Sigmoid colon (tissue), 4 donors: ENCODE results near the gene ACER1.

ENCODE experiments used
- CTCF ChIP-seq, 4 experiments: fragments of 450-650 bp in 3 of 4; fragments of 200-600 bp in 1 of 4; IDR thresholded peaks; one replicate each; pipeline ENCODE4 v1.5.1; 2016 to 2019; ENCODE audit warnings: antibody characterized with exemption in 4 of 4, mild to moderate bottlenecking in 3 of 4, moderate library complexity in 2 of 4
- EP300 ChIP-seq, 4 donors: sonication (generic); formaldehyde crosslinking; IDR thresholded peaks; one replicate each; pipeline ENCODE4 v1.6.1; 2017; ENCODE audit warnings: antibody characterized with exemption in 4 of 4
- POLR2A ChIP-seq, 2 donors: fragments of 450-650 bp; IDR thresholded peaks; one replicate each; pipeline ENCODE4 v1.6.1; 2016; ENCODE audit warnings: antibody characterized with exemption in 2 of 2, mild to moderate bottlenecking in 2 of 2, moderate library complexity in 2 of 2

DNA sequence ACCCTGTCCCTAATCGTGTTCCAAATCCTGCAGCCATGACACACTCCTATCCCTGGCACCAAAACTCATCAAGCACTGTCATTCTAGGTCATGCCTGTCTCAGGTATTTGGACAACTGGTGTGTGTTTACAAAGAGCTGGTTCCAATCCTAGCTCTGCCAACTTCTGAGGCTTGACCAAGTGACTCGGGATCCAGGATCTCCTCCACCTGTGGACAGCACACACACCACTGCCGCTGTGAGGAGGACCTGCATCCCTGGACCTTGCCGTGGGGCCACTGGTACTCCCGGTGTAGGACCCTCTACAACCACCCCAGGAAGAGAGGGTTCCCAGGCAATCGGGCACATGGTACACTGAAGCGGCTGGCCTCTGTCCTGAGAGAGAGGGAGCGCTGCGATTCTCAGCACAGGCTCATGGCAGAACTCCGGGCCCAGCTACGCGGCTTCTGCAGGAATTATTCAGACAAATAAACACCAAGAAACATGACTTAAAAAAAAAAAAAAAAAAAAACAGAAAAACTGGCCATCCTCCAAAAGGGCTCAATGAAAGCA lies 74.0 kb downstream of the ACER1 start:
- TF ChIP-seq CTCF (IDR thresholded peaks at IDR 0.05) (no peak), POLR2A (IDR thresholded peaks at IDR 0.05) (no peak), EP300 (IDR thresholded peaks at IDR 0.05) (no peak)
